GM18909 (cell line): ENCODE measurements around the gene BMPR1A.
A peak's percentile ranks its signal among the peaks of the same experiment; 100 is the strongest.
"Not testable (repeated sequence)": the region's sequence is repeated elsewhere in the genome, so short reads cannot be mapped to it uniquely, and the experiment has no call there.

ENCODE experiments used
- ATAC-seq: cut with Tn5 transposase; IDR thresholded peaks from one replicate; pipeline ENCODE4 v1.9.1; 2021; ENCODE audit warnings: mild to moderate bottlenecking; ENCODE audit not compliant: unreplicated experiment, poor library complexity

Gene BMPR1A

GRCh38 chr10:86962136-86962980 lies 205.9 kb downstream of the BMPR1A start:
- ATAC-seq, result no peak

GRCh38 chr10:86962981-86963310 lies 206.5 kb downstream of the BMPR1A start:
- no peak for ATAC-seq

- ATAC-seq, result no peak
Measured at GRCh38 chr10:86963341-86963919, 207.0 kb downstream of the BMPR1A start.

GRCh38 chr10:86964061-86964846 lies 207.8 kb downstream of the BMPR1A start:
- no peak for ATAC-seq

DNA sequence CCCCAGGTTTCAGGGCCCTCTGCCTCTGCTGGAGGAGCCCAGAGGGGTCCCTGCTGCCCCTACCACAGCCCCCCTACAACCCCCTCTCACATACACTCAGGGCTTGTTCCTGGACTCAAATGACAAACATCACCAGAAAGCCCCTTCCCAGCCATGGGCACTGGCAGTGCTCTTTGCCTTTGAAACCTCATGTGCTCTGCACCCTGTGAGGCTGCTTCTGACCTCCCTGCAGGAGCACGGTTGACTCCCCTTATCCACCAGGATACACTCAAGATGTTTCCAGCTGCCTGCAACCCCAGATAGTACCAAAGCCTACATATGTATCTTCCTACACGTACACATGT lies 208.4 kb downstream of the BMPR1A start:
- ATAC-seq, result no peak

GRCh38 chr10:86965986-86966654 lies 209.7 kb downstream of the BMPR1A start:
- peak; percentile 32 for ATAC-seq

DNA sequence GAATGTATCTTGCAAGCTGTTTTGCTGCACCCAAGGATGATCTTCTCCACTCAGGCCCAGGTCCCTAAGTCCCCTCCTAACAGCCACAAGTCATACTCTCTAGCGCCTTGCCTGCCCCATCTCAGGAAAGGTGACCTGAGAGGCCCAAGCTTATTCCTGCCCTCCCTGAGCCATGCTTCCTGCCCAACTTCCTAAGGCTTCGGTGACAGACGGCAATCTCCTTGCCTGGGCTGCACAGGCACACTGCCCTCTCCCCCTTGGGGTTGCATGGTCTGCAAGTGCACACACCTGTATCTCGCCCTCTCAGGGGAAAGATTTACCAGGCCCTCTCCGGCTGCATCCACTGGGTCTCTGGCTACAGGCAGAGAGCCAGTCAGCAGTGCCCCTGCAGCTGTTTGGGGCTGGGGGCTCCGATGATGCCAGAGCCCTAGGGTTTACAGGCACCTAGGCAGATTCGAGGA lies 211.1 kb downstream of the BMPR1A start:
- ATAC-seq, result no peak

GRCh38 chr10:86968271-86968993 lies 212.0 kb downstream of the BMPR1A start, which contains the start of gene ADIRF:
Gene ADIRF (plus strand): TSS chr10:86968482. CDS start chr10:86968545, 63 bp downstream.
- no peak for ATAC-seq

DNA sequence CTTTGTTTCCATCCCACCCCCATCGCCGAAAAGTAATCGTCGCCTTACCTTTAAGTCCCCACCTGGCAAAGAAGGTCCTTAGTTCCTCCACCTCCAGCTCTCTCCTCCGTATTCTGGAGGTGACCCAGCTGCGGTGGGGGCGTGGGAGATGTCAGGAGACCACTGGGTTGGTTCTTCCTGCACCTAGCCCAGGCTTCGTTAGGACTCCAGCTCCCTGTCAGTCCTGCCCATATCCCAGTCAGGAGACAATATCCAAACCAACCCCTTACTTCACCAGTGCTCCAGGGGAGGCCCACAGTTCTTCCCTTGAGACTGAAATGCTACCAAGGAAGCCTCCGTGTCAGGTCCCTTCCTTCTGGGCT lies 212.6 kb downstream of the BMPR1A start:
- no peak for ATAC-seq

- no peak for ATAC-seq
Measured at GRCh38 chr10:86969421-86970041, 213.1 kb downstream of the BMPR1A start.

DNA sequence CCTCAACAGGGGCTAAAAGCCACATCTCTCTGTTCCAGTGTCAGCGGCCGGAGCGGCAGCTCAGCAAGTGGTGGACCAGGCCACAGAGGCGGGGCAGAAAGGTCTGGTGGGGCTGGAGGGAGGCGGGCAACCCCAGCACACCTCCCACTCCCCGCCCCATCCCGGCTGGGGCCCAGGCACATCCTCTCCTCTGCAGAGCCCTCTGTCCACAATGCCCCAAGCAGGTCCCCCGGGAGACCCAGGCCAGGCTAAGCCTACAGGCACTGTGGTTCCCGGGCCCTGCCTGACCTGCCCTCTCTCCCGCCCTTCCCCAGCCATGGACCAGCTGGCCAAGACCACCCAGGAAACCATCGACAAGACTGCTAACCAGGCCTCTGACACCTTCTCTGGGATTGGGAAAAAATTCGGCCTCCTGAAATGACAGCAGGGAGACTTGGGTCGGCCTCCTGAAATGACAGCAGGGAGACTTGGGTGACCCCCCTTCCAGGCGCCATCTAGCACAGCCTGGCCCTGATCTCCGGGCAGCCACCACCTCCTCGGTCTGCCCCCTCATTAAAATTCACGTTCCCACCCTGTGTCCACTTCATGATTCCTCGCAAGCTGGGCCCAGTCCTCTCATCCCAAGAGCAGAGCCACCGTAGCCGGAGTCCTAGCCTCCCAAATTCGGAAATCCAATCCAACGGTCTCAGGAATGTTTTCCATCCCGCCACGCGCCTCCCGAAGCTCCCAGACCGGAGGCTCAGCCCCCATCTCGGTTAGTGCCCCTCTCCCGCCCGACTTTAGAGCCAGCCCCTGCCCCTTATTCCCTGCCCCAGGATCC lies 214.0 kb downstream of the BMPR1A start:
- ATAC-seq, result no peak

DNA sequence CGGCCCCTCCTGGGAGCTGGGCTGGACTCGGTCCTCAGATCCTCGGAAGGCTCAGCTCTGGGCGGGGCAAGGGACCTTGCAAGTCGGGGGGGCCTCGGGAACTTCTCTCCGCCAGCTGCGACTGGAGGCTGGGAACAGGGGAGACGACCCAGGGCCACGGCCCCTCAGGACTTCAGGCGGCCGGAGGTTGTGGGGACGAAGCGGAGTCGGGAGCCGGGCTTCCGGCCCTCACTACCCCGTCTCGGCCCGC lies 214.5 kb downstream of the BMPR1A start:
- no peak for ATAC-seq

GRCh38 chr10:86971232-86971991 lies 215.0 kb downstream of the BMPR1A start:
- peak; percentile 79 for ATAC-seq

- ATAC-seq, result no peak
Measured at GRCh38 chr10:86972613-86973380, 216.4 kb downstream of the BMPR1A start.

DNA sequence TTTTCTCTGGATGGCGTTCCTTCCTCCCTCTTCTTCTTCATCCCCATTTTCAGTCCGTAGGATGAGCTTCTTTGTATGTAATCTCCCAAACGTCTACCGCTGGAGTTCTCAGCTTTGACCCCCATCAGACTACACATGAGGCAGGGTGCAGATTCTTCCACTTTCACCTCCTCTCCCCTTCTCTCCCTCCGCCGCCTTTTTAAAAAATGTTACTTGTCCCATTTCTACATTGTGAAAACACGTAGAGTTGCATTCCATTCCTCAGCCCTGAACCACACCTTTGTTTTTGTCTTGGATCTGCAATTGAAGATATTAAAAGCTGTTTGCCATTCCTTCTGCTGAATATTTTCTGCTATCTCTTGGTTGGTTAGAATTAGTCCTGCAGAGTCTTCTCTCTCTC lies 218.1 kb downstream of the BMPR1A start:
- ATAC-seq, result no peak

- ATAC-seq, result no peak
Measured at GRCh38 chr10:86976362-86977056, 220.1 kb downstream of the BMPR1A start.

DNA sequence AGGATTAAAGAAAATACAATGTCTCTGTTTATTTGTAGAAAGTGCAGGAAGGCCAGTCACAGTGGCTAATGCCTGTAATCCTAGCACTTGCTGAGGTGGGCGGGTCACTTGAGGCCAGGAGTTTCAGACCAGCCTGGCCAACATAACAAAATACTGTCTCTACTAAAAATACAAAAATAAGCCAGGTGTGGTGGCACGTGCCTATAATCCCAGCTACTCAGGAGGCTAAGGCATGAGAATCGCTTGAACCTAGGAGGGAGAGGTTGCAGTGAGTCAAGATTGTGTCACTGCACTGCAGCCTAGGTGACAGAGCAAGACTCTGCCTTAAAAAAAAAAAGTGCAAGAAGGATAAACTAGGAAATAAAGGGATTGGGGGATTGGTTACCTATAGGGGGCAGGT lies 222.0 kb downstream of the BMPR1A start:
- ATAC-seq, result not testable (repeated sequence)
